HepG2 (cell line): ENCODE results near the gene COG8. TPM values are rescaled to one million over a fixed set of nuclear protein-coding genes. Genes with fewer than 3 reads are reported as not detected.
A peak's percentile ranks its signal among the peaks of the same experiment; 100 is the strongest.

Source experiments
- ARNT ChIP-seq: fragments of 450-650 bp; IDR thresholded peaks from 2 replicates; pipeline ENCODE4 v1.6.1; 2017
- ARNT2 ChIP-seq: sonication (generic); formaldehyde crosslinking; IDR thresholded peaks from 2 replicates; pipeline ENCODE4 v1.8.0; 2022; ENCODE audit warnings: mild to moderate bottlenecking, low read depth, missing genetic modification reagents, moderate library complexity
- BRF2 ChIP-seq: sonication (generic); formaldehyde crosslinking; IDR thresholded peaks from 2 replicates; pipeline ENCODE4 v1.8.1; 2022; ENCODE audit warnings: mild to moderate bottlenecking, missing genetic modification reagents
- CENPX ChIP-seq: sonication (generic); formaldehyde crosslinking; IDR thresholded peaks from 2 replicates; pipeline ENCODE4 v1.9.0; 2021; ENCODE audit warnings: mild to moderate bottlenecking, missing genetic modification reagents, moderate library complexity
- FOSL2 ChIP-seq: sonication (generic); formaldehyde crosslinking; IDR thresholded peaks from 2 replicates; pipeline ENCODE4 v1.4.0; 2020; ENCODE audit warnings: missing genetic modification reagents
- MTF1 ChIP-seq: sonication (generic); formaldehyde crosslinking; IDR thresholded peaks from 2 replicates; pipeline ENCODE4 v1.5.0; 2020; ENCODE audit warnings: missing genetic modification reagents
- MXD4 ChIP-seq: IDR thresholded peaks from 2 replicates; pipeline ENCODE4 v1.6.1; 2016; ENCODE audit warnings: mild to moderate bottlenecking, missing biosample characterization, missing genetic modification reagents
- NFIC ChIP-seq: IDR thresholded peaks from 2 replicates; pipeline ENCODE4 v1.6.1; 2012; ENCODE audit warnings: mild to moderate bottlenecking, low read length, inconsistent platforms
- RFXANK ChIP-seq: IDR thresholded peaks from 2 replicates; pipeline ENCODE4 v1.6.1; 2016
- RORA ChIP-seq: sonication (generic); formaldehyde crosslinking; IDR thresholded peaks from 2 replicates; pipeline ENCODE4 v1.5.0; 2020; ENCODE audit warnings: mild to moderate bottlenecking, missing genetic modification reagents, moderate library complexity
- TAF15 ChIP-seq: fragments of 200-400 bp; formaldehyde crosslinking; IDR thresholded peaks from one replicate; pipeline ENCODE4 v1.6.1; 2018; ENCODE audit warnings: mild to moderate bottlenecking, low read depth, low read length; ENCODE audit not compliant: poor library complexity, severe bottlenecking
- ZFP37 ChIP-seq: sonication (generic); formaldehyde crosslinking; IDR thresholded peaks from 2 replicates; pipeline ENCODE4 v1.4.0; 2020; ENCODE audit warnings: missing genetic modification reagents, borderline replicate concordance
- ZFX ChIP-seq: sonication (generic); formaldehyde crosslinking; IDR thresholded peaks from 2 replicates; pipeline ENCODE4 v1.4.0; 2020; ENCODE audit warnings: mild to moderate bottlenecking, low read depth, missing genetic modification reagents, moderate library complexity
- ZNF138 ChIP-seq: sonication (generic); formaldehyde crosslinking; IDR thresholded peaks from 2 replicates; pipeline ENCODE4 v1.5.0; 2020; ENCODE audit warnings: mild to moderate bottlenecking, low read depth, missing genetic modification reagents
- ZNF224 ChIP-seq: sonication (generic); formaldehyde crosslinking; IDR thresholded peaks from 2 replicates; pipeline ENCODE4 v1.5.0; 2020; ENCODE audit warnings: mild to moderate bottlenecking, missing genetic modification reagents
- ZNF724P ChIP-seq: sonication (generic); formaldehyde crosslinking; IDR thresholded peaks from 2 replicates; pipeline ENCODE4 v1.8.0; 2022; ENCODE audit warnings: missing genetic modification reagents, borderline replicate concordance
- ZNF776 ChIP-seq: sonication (generic); formaldehyde crosslinking; IDR thresholded peaks from 2 replicates; pipeline ENCODE4 v1.4.0; 2020; ENCODE audit warnings: mild to moderate bottlenecking, missing genetic modification reagents
- ZNF777 ChIP-seq: sonication (generic); formaldehyde crosslinking; IDR thresholded peaks from 2 replicates; pipeline ENCODE4 v1.4.0; 2020; ENCODE audit warnings: missing genetic modification reagents
- ZNF782 ChIP-seq: sonication (generic); formaldehyde crosslinking; IDR thresholded peaks from 2 replicates; pipeline ENCODE4 v1.4.0; 2020; ENCODE audit warnings: missing genetic modification reagents, mild to moderate bottlenecking, borderline replicate concordance
- ZNF83 ChIP-seq: sonication (generic); formaldehyde crosslinking; IDR thresholded peaks from 2 replicates; pipeline ENCODE4 v1.4.0; 2020; ENCODE audit warnings: missing genetic modification reagents, mild to moderate bottlenecking, borderline replicate concordance
- ZNF839 ChIP-seq: sonication (generic); formaldehyde crosslinking; IDR thresholded peaks from 2 replicates; pipeline ENCODE4 v1.4.0; 2020; ENCODE audit warnings: missing genetic modification reagents, mild to moderate bottlenecking, borderline replicate concordance
- polyA plus RNA-seq, 8 experiments: library from polyadenylated mRNA; depleted of rRNA in 3 of 8; stranded (reverse) in 7 of 8; unstranded in 1 of 8; fragments of >200 nt; fragmentation: Illumina TruSeq in 4 of 8; extraction: Trizol in 4 of 8; gene quantifications; 2 replicates each; pipeline versions ENCODE4 v1.2.1 to v1.2.3, GENCODE V29; 2011 to 2016; ENCODE audit warnings: low read depth in 4 of 8, missing spikeins in 1 of 8, mixed read lengths in 1 of 8; ENCODE audit not compliant: insufficient read depth in 1 of 8
- total RNA-seq, 5 experiments: library from RNA; depleted of rRNA; stranded (reverse); fragments of >200 nt; fragmentation: Illumina TruSeq; extraction: Trizol; gene quantifications; 2 replicates each; pipeline ENCODE4 v1.2.3, GENCODE V29; 2016; ENCODE audit warnings: low read depth in 1 of 5
- TF ChIP-seq, protein P1 (sequence below): sonication (generic); formaldehyde crosslinking; IDR thresholded peaks from 2 replicates; pipeline ENCODE4 v1.4.0; 2020; ENCODE audit warnings: missing genetic modification reagents, mild to moderate bottlenecking, borderline replicate concordance

Gene COG8
- total and polyA plus RNA-seq, 2 of the 13 experiments (the other 11 are each of a cell fraction or from before 2014, with no cell fraction given) = 45.5 to 52.1 TPM

DNA sequence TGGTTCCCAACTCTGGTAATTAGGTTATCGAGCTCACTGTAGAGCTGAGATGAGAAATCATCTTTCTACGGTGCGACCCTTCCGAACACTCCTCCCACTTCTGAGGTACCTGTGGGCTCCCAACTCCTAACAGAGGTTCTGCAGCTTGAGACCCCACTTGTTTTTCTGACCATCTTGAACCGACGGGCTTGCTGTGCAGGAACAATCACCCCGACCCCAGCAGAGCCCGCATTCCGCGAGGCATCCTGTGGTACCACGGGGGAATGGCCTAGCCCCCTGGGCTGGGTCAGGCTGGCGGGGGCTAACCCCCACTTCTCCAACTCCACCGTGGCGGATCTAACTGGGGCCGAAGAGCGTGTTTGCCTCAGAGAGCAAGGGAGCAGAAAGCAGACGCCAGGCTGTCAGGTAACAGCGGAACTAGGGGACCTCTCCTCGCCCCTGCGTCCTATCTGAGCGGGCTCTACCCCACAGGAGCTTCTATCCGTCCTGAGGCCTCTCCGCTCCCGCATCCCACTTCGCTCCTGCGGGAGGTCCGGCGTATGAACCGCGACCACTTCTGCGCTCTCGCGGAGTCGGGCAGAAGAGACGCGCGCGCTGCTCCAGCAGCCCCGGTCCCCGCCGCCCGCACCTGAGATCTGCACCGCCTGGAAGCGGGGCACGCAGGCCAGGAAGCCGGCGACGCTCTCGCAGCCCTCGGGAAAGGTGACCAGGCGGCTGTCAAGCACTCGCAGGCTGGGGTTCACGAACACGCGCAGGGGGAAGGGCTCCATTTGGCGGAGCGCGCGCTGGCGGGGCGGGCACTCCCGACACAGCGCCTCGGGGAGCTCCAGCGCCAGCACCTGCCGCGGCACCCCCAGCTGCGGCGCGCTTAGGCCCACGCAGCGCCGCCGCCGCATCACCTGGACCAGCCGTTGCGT lies 9.7 kb downstream of the COG8 start (continued):
- TF ChIP-seq ZNF224 (CRISPR knock-in tag) = peak; percentile 93; the same call in 1 of the 2 replicates
- no peak for TF ChIP-seq RFXANK (CRISPR knock-in tag)
- no peak for TF ChIP-seq ZNF138 (CRISPR knock-in tag)
- TF ChIP-seq ZNF83 (CRISPR knock-in tag) = no peak
- no peak for TF ChIP-seq NFIC
- TF ChIP-seq ZNF839 = no peak
- no peak for TF ChIP-seq ZNF724P (CRISPR knock-in tag)
- TF ChIP-seq ARNT = no peak
- TF ChIP-seq ARNT2 (CRISPR knock-in tag) = no peak
- no peak for TF ChIP-seq RORA (CRISPR knock-in tag)
- TF ChIP-seq BRF2 = no peak
- TF ChIP-seq CENPX = peak; percentile 82; the same call in 1 of the 2 replicates
- TF ChIP-seq, protein P1, sequence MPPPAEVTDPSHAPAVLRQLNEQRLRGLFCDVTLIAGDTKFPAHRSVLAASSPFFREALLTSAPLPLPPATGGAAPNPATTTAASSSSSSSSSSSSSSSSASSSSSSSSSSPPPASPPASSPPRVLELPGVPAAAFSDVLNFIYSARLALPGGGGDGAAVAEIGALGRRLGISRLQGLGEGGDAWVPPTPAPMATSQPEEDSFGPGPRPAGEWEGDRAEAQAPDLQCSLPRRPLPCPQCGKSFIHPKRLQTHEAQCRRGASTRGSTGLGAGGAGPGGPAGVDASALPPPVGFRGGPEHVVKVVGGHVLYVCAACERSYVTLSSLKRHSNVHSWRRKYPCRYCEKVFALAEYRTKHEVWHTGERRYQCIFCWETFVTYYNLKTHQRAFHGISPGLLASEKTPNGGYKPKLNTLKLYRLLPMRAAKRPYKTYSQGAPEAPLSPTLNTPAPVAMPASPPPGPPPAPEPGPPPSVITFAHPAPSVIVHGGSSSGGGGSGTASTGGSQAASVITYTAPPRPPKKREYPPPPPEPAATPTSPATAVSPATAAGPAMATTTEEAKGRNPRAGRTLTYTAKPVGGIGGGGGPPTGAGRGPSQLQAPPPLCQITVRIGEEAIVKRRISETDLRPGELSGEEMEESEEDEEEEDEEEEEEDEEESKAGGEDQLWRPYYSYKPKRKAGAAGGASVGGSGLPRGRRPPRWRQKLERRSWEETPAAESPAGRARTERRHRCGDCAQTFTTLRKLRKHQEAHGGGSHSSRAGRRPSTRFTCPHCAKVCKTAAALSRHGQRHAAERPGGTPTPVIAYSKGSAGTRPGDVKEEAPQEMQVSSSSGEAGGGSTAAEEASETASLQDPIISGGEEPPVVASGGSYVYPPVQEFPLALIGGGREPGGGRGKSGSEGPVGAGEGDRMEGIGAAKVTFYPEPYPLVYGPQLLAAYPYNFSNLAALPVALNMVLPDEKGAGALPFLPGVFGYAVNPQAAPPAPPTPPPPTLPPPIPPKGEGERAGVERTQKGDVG = no peak
- 0 out of 2 replicates have a peak, but pooled peaks have one; percentile 8 for TF ChIP-seq FOSL2
- no peak for TF ChIP-seq ZNF776 (CRISPR knock-in tag)
- no peak for TF ChIP-seq MTF1 (CRISPR knock-in tag)
- TF ChIP-seq TAF15 = no peak
- TF ChIP-seq ZNF777 (CRISPR knock-in tag) = no peak
- no peak for TF ChIP-seq MXD4 (CRISPR knock-in tag)
- no peak for TF ChIP-seq ZFX
- TF ChIP-seq ZFP37 (CRISPR knock-in tag) = no peak
- TF ChIP-seq ZNF782 (CRISPR knock-in tag) = peak; percentile 37
